ENCODE measurements around the gene C16orf90.

C16orf90 gene

DNA sequence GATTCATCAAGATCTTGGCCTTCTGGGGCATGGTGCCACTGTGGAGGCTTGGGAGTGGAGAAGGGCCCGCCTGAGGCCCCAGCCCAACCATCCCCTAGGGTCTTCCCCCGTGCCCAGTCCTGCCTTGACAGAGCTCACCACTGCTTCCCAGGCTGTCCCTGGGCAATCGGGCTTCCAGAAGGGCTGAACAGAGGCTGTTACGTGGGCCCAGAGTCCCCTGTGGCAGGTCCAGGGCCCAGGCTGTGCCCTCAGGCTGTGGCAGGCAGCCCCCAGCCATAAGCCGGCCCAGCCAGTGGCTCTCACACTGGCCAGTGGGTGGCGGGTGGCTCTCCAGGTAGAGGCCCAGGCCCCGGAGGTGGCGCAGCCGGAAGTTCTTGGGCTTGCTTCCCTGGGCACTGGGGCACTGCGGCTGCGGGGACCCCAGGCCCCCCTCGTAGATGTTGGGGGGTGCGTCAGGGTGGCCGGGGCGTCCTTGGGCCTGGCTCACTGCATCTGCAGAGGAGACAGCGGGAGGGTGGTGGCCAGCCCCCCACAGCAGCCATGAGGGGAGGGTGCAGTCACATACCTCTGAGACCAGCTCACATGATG is 809 bp downstream of the C16orf90 start:
- no peak overlapping the region for H3K4me3 ChIP-seq (ENCODE audit: insufficient read depth, low read length, poor library complexity, severe bottlenecking)
- H4K20me1 ChIP-seq (ENCODE audit: low read depth, low read length), result no peaks in the 10 kb centered on the region; the same call in 1 of the 2 replicates
- peaks cover 5% of the 10 kb centered on the region; the same call in 1 of the 2 replicates for H3F3A ChIP-seq (ENCODE audit: insufficient read depth)
- H3K27ac ChIP-seq (ENCODE audit: low read depth, low read length), result no peak overlapping the region
- no peaks in the 10 kb centered on the region for H3K36me3 ChIP-seq (ENCODE audit: low read length)
- no peak overlapping the region for H3K4me2 ChIP-seq (ENCODE audit: low read depth, low read length, poor library complexity, severe bottlenecking)
- no peaks in the 10 kb centered on the region for H3K9me2 ChIP-seq (replicated peaks; ENCODE audit: insufficient read depth, low read length)
- TF ChIP-seq, protein P1, sequence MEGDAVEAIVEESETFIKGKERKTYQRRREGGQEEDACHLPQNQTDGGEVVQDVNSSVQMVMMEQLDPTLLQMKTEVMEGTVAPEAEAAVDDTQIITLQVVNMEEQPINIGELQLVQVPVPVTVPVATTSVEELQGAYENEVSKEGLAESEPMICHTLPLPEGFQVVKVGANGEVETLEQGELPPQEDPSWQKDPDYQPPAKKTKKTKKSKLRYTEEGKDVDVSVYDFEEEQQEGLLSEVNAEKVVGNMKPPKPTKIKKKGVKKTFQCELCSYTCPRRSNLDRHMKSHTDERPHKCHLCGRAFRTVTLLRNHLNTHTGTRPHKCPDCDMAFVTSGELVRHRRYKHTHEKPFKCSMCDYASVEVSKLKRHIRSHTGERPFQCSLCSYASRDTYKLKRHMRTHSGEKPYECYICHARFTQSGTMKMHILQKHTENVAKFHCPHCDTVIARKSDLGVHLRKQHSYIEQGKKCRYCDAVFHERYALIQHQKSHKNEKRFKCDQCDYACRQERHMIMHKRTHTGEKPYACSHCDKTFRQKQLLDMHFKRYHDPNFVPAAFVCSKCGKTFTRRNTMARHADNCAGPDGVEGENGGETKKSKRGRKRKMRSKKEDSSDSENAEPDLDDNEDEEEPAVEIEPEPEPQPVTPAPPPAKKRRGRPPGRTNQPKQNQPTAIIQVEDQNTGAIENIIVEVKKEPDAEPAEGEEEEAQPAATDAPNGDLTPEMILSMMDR (IDR thresholded peaks at IDR 0.05; ENCODE audit: insufficient read depth, low read length, poor library complexity, severe bottlenecking), result no peak
- no peak for TF ChIP-seq EZH2phosphoT487 (conservative IDR thresholded peaks at IDR 0.05; ENCODE audit: low read length)
- H3K9ac ChIP-seq (ENCODE audit: low read length), result no peak overlapping the region
- no peaks in the 10 kb centered on the region for H3K27me3 ChIP-seq (ENCODE audit: low read length)
- no peaks in the 10 kb centered on the region for H3K79me2 ChIP-seq (ENCODE audit: insufficient read depth, low read length)
- H3K9me3 ChIP-seq (ENCODE audit: insufficient read depth, low read length), result no peaks in the 10 kb centered on the region
- H2AFZ ChIP-seq (ENCODE audit: low read depth, low read length, severe bottlenecking), result no peak overlapping the region

DNA sequence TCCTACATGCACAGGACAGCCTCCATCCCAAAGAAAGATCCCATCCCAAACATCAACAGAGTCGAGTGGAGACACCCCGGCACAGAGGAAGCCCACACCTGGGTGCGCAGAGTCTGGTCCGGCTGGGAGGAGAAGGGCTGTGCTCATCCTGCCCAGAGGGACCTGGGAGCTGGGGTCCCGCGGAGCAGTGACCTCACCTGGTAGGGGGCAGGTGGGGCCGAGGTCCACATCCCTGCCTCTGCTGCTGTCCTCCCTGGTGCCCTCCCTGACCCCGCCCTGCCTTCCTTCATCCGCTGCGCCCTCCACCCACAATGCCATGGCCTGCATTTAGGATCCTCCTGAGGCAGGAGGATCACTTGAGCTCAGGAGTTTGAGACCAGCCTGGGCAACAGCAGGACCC is 2.9 kb downstream of the C16orf90 start:
- H3K79me2 ChIP-seq (ENCODE audit: insufficient read depth, low read length), result no peaks in the 10 kb centered on the region
- peaks cover 3% of the 10 kb centered on the region; the same call in 1 of the 2 replicates for H3F3A ChIP-seq (ENCODE audit: insufficient read depth)
- H3K9me3 ChIP-seq (ENCODE audit: insufficient read depth, low read length), result no peaks in the 10 kb centered on the region
- no peak overlapping the region for H3K27ac ChIP-seq (ENCODE audit: low read depth, low read length)
- no peaks in the 10 kb centered on the region; the same call in 1 of the 2 replicates for H4K20me1 ChIP-seq (ENCODE audit: low read depth, low read length)
- H2AFZ ChIP-seq (ENCODE audit: low read depth, low read length, severe bottlenecking), result no peak overlapping the region
- H3K4me3 ChIP-seq (ENCODE audit: insufficient read depth, low read length, poor library complexity, severe bottlenecking), result no peak overlapping the region
- H3K9me2 ChIP-seq (replicated peaks; ENCODE audit: insufficient read depth, low read length), result no peaks in the 10 kb centered on the region
- H3K9ac ChIP-seq (ENCODE audit: low read length), result no peak overlapping the region
- H3K36me3 ChIP-seq (ENCODE audit: low read length), result no peaks in the 10 kb centered on the region
- no peaks in the 10 kb centered on the region for H3K27me3 ChIP-seq (ENCODE audit: low read length)
- TF ChIP-seq, protein P1 (IDR thresholded peaks at IDR 0.05; ENCODE audit: insufficient read depth, low read length, poor library complexity, severe bottlenecking), result no peak
- no peak for TF ChIP-seq EZH2phosphoT487 (conservative IDR thresholded peaks at IDR 0.05; ENCODE audit: low read length)
- H3K4me2 ChIP-seq (ENCODE audit: low read depth, low read length, poor library complexity, severe bottlenecking), result no peak overlapping the region

DNA sequence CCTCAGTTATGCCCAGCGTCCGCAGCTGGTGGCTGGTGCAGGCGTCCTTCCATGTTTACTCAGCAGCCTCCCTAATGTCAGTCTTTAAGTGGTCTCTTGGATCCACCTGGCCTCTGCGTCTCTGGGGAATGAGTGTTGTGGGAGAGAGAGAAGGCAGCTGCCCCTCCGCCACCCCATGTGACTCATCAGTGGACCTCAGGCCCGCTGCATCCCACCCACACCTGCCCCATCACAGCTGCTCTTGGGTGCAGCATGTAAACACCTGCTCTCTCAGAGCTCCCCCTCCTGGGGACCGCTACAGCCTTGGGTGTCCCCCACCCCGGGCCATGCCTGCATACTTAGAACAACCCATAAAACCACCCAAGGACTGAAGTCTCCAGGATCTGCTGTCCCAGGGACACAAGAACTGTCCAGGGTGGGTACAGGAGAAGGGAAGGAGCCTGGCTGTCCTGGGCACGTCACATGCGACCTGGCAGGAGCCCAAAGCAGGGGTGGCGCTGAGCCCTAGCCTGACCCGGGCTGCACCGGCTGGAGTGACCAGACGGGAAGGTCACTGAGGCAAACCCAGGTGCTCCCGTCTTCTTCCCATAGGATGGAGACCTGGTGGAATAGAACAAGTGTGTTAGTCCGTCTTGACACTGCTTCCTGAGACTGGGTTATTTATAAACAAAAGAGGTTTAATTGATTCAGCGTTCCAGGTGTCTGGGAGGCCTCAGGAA is 4.2 kb downstream of the C16orf90 start:
- Histone ChIP-seq H3K36me3 (ENCODE audit: low read length) (no peaks in the 10 kb centered on the region), H4K20me1 (ENCODE audit: low read depth, low read length) (no peaks in the 10 kb centered on the region; the same call in 1 of the 2 replicates), H3K79me2 (ENCODE audit: insufficient read depth, low read length) (no peaks in the 10 kb centered on the region), H2AFZ (ENCODE audit: low read depth, low read length, severe bottlenecking) (no peak overlapping the region), H3K27me3 (ENCODE audit: low read length) (no peaks in the 10 kb centered on the region), H3K4me2 (ENCODE audit: low read depth, low read length, poor library complexity, severe bottlenecking) (no peak overlapping the region), H3K9me2 (replicated peaks; ENCODE audit: insufficient read depth, low read length) (no peaks in the 10 kb centered on the region), H3K4me3 (ENCODE audit: insufficient read depth, low read length, poor library complexity, severe bottlenecking) (no peak overlapping the region), H3K9ac (ENCODE audit: low read length) (no peak overlapping the region), H3K9me3 (ENCODE audit: insufficient read depth, low read length) (no peaks in the 10 kb centered on the region), H3K27ac (ENCODE audit: low read depth, low read length) (no peak overlapping the region), H3F3A (ENCODE audit: insufficient read depth) (no peaks in the 10 kb centered on the region)
- no peak for TF ChIP-seq EZH2phosphoT487 (conservative IDR thresholded peaks at IDR 0.05; ENCODE audit: low read length)
- TF ChIP-seq, protein P1 (IDR thresholded peaks at IDR 0.05; ENCODE audit: insufficient read depth, low read length, poor library complexity, severe bottlenecking), result no peak
